Stimulated activated CD4-positive, alpha-beta T cell treated with anti-CD3 and anti-CD28 coated beads, TNF-alpha, amount 100 ng/mL, for 24 hours (primary cell): ENCODE data around the gene COPRS.

Experiments used
- DNase-seq, 3 experiments: peaks; one replicate each; pipeline ENCODE4 v3.0.0-alpha.2; 2020; ENCODE audit warnings: low read depth in 3 of 3

The COPRS gene

DNA sequence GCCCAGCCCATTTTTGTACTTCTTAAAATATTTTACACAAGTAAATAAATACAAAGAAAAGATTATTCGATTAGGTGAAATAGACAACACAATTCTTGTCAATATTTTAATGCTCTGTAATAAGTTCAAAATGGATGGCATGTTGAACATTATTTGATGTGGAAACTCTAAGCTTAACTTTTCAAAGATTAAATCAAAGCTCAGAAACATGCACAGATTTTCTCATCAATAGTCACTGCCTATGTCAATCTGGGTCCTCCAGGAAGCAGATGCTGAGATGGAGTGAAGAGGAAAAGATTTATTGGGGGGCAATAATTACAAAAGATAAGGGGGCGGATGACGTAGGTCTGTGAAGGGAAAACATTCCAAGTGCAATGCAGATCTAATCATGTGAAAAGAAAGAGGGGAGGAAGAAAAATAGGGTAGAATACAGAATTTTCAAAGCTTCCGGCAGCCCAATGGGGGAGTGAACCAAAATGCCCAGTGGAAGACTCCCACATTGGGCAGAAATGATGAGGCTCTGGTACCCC lies 50.5 kb downstream of the COPRS start:
- no peak for DNase-seq

DNA sequence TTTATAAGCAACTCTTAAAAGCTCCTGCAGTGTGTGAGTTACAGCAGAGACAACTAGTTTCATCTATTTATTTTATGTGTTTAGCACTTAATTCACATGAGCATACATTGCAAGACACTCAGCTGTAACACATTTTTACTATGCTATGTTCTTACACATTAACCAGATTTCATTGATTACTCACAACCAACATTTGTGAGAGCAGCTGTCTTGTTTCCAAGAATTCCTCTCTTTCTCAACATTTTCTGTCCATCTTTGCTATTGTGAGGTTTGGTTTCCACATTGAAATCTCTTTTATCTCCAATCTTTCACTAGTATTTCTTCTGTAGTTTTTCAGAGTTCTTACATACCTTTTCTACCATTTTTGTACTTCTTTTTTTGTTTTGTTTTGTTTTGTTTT lies 51.2 kb downstream of the COPRS start:
- DNase-seq = no peak

DNA sequence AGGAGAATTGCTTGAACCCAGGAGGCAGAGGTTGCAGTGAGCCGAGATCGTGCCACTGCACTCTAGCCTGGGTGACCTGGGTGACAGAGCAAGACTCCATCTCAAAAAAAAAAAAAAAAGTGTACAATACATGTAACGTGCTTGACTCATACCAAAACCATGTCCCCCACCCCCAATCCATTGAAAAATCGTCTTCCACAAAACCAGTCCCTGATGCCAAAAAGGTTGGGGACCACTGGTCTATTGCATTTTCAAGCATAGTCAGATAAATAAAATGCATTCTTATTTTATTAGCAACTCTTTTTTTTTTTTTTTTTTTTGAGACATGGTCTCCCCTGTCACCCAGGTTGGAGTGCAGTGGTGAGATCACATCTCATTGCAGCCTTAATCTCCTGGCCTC lies 52.1 kb downstream of the COPRS start:
- DNase-seq = no peak

DNA sequence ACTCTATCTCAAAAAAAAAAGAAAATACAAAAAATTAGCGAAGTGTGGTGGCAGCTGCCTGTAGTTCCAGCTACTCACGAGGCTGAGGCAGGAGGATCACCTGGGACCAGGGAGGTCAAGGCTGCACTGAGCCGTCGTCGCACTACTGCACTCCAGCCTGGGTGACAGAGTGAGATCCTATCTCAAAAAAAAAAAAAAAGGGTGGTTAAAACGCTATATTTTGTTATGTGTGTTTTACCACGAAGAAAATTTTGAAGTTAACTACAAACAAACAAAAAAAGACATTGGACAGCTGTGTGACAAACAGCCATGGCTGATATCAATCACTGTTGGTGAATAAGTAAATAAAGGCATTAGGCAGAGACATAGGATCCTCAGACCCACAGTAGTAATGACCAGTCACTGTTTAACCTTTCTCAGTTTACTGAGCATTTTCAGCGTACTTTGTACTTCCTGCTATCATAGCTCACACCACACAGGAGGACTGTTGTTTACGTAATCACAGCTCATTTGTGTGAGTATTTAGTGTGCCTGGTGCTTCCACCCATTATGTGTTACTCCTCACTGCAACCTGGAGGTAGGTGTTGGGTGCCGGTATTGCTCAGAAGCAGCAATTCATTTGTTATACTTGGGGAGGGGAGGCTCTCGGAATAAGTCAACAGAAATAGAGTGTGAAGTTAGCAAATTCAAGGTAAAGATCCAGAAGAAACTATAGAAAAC lies 55.4 kb downstream of the COPRS start:
- no peak for DNase-seq

DNA sequence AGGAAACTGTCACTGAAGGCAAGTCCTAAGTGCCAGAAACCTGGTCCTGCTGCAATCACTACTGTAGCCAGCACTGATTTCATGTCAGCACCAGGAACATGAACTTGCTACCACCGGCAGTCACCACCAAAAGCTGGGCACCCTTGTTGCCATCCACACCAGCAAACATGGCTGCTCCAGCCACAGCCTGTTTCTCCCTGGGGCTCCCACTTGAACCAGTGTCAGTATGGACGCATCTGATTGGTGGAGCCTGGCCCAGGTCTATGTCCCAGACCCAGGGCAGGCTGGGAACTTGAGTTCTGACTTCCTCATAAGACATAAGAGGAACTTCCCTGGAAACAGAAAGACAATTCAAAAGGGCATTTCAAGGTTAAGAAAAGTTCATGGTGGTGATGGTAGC lies 56.5 kb downstream of the COPRS start:
- no peak for DNase-seq
